ENCODE data around the gene CLCN6. TPM values are rescaled to one million over a fixed set of nuclear protein-coding genes. Genes with fewer than 3 reads are reported as not detected.

The CLCN6 gene
- total RNA-seq (2021), result 42.0 and 48.1 TPM in 2 replicates
- Bru-seq, nascent RNA, result percentile 87 among the genes with signal in this experiment
- percentile 91 among the genes with signal in this experiment for BruChase-seq, experiment 1, labeled RNA remaining after a 2-hour chase
- BruChase-seq, experiment 2, labeled RNA remaining after a 6-hour chase, result percentile 87 among the genes with signal in this experiment
- long read RNA-seq, full-length matches to known transcripts, result 13 of 54 reads
- long read RNA-seq, partial matches to known transcripts, result 23 of 54 reads
- long read RNA-seq, other reads (novel, unspliced or antisense), result 18 of 54 reads

DNA sequence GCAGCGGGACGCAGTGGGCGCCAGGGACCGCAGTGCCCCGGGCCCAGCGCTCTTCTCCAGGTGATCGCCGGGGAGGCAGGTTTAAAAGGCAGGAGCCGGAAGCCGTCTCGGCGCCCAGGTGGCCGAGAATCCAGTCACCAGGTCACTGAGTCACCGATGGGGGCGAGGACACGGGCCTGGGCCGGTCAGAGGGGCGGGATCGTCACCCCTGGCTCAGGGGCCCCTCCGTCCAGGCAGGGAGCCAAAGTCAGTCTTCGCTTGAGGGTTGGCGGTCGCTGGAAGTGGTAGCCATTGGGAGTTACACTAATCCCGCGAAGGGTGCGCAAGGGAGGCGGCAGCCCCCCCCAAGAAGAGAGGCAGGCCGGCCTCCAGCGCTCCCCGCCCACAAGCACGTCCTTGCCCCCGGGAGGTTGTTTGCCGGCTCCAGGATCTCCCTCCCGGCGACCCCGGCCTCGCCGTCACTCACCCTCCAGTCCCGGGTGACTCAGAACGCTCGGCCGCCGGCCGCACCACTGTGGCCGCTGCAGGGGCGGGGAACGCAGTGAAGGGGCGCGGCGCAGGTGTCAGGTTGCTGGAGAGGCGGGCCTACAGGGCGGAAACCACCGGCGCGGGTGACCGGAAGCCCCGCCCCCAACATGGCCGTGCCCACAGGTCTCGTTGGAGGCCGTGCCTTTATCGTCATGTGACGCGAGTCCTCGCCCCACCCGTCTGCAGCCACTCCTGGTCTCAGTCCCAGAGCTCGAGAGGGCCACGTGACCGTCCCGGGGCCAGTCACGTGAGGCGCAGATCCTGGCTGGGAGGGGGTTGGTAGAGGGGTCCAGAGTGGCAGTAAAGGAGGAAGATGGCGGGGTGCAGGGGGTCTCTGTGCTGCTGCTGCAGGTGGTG lies at the start of gene CLCN6, which contains the start of gene MTHFR:
Gene CLCN6 (plus strand): TSS at position 770 of the 885 bp plus-strand sequence. CDS start 72 bp downstream, at position 842.
Gene MTHFR (minus strand): TSS at position 543 of the 885 bp plus-strand sequence. CDS start 2,848 bp downstream, outside the sequence.
- intact Hi-C loops (cut with micrococcal nuclease; ENCODE audit: unreplicated experiment), result loop anchor here (5.0 kb wide), 1 partner anchor 123 kb away; the partner anchor contains the start of gene MAD2L2

DNA sequence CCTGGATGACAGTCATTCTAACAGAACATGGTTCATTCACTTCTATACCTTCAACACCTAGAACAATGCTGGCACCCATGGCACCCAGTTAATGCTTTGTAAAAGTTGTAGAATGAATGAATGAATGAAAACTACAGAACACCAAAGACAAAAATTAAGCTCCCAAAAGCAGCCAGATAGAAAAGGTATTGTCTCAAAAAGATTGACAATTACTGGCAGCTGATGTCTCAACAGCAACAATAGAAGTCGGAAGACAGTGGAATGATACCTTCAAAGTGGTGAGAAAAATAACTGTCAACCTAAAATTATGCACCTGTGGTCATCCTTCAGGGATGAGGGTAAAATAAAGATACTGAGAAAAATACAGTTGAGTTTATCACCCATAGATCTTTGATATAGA lies 48.9 kb upstream of the CLCN6 start:
- intact Hi-C loops (cut with micrococcal nuclease; ENCODE audit: unreplicated experiment), result no loop called here
- Histone ChIP-seq H3K27ac (ENCODE audit: low read depth, low read length, poor library complexity, severe bottlenecking) (no peak overlapping the region), H3K36me3 (ENCODE audit: insufficient read depth, low read length, poor library complexity, severe bottlenecking) (no peaks in the 10 kb centered on the region), H3K4me1 (ENCODE audit: insufficient read depth, low read length, poor library complexity, severe bottlenecking) (peaks cover 5% of the 10 kb centered on the region), H3K4me3 (ENCODE audit: low read depth, low read length, poor library complexity, severe bottlenecking) (no peak overlapping the region), H3K9me3 (ENCODE audit: low read depth, low read length, poor library complexity, severe bottlenecking) (no peaks in the 10 kb centered on the region), H3K27me3 (replicated peaks; ENCODE audit: insufficient read depth, low read depth, low read length, poor library complexity) (no peaks in the 10 kb centered on the region)
- CTCF ChIA-PET, result no interaction called here
- DNase-seq (ENCODE audit: low spot score), result no peak
- TF ChIP-seq, protein P1, sequence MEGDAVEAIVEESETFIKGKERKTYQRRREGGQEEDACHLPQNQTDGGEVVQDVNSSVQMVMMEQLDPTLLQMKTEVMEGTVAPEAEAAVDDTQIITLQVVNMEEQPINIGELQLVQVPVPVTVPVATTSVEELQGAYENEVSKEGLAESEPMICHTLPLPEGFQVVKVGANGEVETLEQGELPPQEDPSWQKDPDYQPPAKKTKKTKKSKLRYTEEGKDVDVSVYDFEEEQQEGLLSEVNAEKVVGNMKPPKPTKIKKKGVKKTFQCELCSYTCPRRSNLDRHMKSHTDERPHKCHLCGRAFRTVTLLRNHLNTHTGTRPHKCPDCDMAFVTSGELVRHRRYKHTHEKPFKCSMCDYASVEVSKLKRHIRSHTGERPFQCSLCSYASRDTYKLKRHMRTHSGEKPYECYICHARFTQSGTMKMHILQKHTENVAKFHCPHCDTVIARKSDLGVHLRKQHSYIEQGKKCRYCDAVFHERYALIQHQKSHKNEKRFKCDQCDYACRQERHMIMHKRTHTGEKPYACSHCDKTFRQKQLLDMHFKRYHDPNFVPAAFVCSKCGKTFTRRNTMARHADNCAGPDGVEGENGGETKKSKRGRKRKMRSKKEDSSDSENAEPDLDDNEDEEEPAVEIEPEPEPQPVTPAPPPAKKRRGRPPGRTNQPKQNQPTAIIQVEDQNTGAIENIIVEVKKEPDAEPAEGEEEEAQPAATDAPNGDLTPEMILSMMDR (conservative IDR thresholded peaks at IDR 0.05; ENCODE audit: low read depth, low read length), result no peak
- TF ChIP-seq EZH2 (IDR thresholded peaks at IDR 0.05; ENCODE audit: borderline replicate concordance, low read depth, low read length, poor library complexity, severe bottlenecking), result no peak
- POLR2A ChIA-PET (ENCODE audit: low non-redundant PET), result no interaction called here
- BruUV-seq (replicated peaks), result no TSS peak

More for the DNA sequence above, at the start of gene CLCN6, which contains the start of gene MTHFR:
- Histone ChIP-seq H3K4me1 (ENCODE audit: insufficient read depth, low read length, poor library complexity, severe bottlenecking) (peaks cover 42% of the 10 kb centered on the region), H3K27ac (ENCODE audit: low read depth, low read length, poor library complexity, severe bottlenecking) (peak within 1 kb of the TSS; percentile 88), H3K36me3 (ENCODE audit: insufficient read depth, low read length, poor library complexity, severe bottlenecking) (peaks cover 43% of the 10 kb centered on the region), H3K4me3 (ENCODE audit: low read depth, low read length, poor library complexity, severe bottlenecking) (peak within 1 kb of the TSS; percentile 79), H3K27me3 (replicated peaks; ENCODE audit: insufficient read depth, low read depth, low read length, poor library complexity) (no peaks in the 10 kb centered on the region), H3K9me3 (ENCODE audit: low read depth, low read length, poor library complexity, severe bottlenecking) (no peaks in the 10 kb centered on the region)
- TF ChIP-seq EZH2 (IDR thresholded peaks at IDR 0.05; ENCODE audit: borderline replicate concordance, low read depth, low read length, poor library complexity, severe bottlenecking), result no peak
- TF ChIP-seq, protein P1 (conservative IDR thresholded peaks at IDR 0.05; ENCODE audit: low read depth, low read length), result no peak
- ChIA-PET CTCF (no interaction called here), POLR2A (ENCODE audit: low non-redundant PET) (interaction anchor here (0.6 to 0.7 kb wide), 2 partner anchors 145 to 749 kb away, joined by 3 read pairs; no protein-coding TSS in a partner anchor)
- DNase-seq (ENCODE audit: low spot score), result peak; percentile 99
- no TSS peak for BruUV-seq (replicated peaks)

DNA sequence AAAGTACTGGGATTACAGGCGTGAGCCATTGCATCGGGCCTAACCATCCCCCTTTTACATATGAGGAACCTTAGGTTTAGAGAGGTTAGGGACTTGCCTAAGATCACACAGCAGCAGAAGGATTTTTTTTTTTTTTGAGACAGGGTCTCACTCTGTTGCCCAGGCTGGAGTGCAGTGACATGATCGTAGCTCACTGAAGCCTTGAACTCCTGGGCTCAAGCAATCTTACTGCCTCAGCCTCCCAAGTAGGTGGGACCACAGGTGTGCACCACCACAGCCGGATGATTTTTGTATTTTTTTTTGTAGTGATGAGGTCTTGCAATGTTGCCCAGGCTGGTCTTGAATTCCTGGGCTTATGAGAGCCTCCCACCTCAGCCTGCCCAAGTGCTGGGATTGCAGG lies 46.2 kb upstream of the CLCN6 start:
- Histone ChIP-seq H3K9me3 (ENCODE audit: low read depth, low read length, poor library complexity, severe bottlenecking) (no peaks in the 10 kb centered on the region), H3K27me3 (replicated peaks; ENCODE audit: insufficient read depth, low read depth, low read length, poor library complexity) (no peaks in the 10 kb centered on the region), H3K36me3 (ENCODE audit: insufficient read depth, low read length, poor library complexity, severe bottlenecking) (no peaks in the 10 kb centered on the region), H3K27ac (ENCODE audit: low read depth, low read length, poor library complexity, severe bottlenecking) (no peak overlapping the region), H3K4me3 (ENCODE audit: low read depth, low read length, poor library complexity, severe bottlenecking) (no peak overlapping the region), H3K4me1 (ENCODE audit: insufficient read depth, low read length, poor library complexity, severe bottlenecking) (no peaks in the 10 kb centered on the region)
- BruUV-seq (replicated peaks), result no TSS peak
- no peak for DNase-seq (ENCODE audit: low spot score)
- ChIA-PET POLR2A (ENCODE audit: low non-redundant PET) (no interaction called here), CTCF (no interaction called here)
- intact Hi-C loops (cut with micrococcal nuclease; ENCODE audit: unreplicated experiment), result no loop called here
- TF ChIP-seq EZH2 (IDR thresholded peaks at IDR 0.05; ENCODE audit: borderline replicate concordance, low read depth, low read length, poor library complexity, severe bottlenecking), result no peak
- TF ChIP-seq, protein P1 (conservative IDR thresholded peaks at IDR 0.05; ENCODE audit: low read depth, low read length), result no peak

Data from A673 (cell line).